HuH-7 (cell line): ENCODE results near the gene AMPD3.

Experiments used
- DNase-seq: peaks from one replicate; pipeline ENCODE4 v3.0.0; 2011; ENCODE audit warnings: low spot score

AMPD3 gene

DNA sequence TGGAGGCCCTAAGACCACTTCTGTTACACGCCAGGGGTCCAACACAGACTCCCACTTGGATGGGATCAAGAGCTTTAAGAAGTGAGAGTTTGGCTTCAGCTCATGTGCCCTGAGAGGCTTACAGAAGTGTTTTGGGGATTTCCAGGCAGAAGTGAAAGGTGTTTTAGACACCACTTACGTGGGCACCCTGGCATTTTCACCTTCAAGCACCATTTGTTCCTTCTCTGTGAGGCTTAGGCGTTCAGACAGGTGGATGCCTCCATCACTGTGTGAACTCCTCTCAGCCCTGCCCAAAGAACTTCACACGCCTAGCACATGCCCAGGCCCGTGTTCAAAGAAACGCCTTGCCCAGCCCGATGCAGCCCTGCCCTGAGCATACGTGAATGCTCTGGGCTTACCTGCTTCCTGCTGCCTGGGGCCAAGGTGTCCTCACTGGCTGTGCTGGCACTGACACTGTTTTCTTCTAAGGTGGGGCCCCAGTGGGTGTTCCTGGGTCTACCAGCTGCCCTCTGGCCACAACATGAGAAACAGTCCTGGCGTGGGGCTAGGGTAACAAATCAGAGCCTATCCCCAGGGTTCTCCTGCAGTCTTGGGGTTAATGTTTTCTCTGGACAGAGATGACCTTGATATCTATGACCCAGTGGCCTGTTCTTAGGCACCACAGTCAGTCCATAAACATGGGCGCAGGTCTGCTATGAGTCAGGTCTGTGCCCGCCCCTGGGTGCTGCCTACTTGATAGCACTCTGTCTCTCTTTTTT lies 34.0 kb downstream of the AMPD3 start:
- no peak for DNase-seq

DNA sequence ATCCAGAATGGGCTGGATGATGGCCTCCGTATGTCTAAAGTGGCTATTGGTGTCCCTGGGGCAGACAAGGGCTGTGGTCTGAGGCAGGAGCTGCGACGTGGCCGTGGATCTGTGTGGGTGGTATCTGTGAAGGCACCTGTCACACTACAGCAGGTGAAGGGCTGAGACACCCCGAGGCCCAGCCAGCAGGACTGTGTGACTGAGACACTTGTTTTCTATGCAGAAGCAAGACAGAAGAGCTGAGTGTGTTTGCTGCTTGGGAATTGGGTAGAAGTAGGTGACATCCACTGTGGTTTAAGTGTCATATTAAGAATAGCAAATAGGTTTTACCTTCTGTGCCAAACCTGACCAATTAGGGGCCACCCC lies 35.0 kb downstream of the AMPD3 start:
- DNase-seq = no peak

GRCh38 chr11:10490398-10491241 lies 35.6 kb downstream of the AMPD3 start:
- no peak for DNase-seq

- no peak for DNase-seq
Observed at GRCh38 chr11:10492084-10492483, 37.0 kb downstream of the AMPD3 start.

DNA sequence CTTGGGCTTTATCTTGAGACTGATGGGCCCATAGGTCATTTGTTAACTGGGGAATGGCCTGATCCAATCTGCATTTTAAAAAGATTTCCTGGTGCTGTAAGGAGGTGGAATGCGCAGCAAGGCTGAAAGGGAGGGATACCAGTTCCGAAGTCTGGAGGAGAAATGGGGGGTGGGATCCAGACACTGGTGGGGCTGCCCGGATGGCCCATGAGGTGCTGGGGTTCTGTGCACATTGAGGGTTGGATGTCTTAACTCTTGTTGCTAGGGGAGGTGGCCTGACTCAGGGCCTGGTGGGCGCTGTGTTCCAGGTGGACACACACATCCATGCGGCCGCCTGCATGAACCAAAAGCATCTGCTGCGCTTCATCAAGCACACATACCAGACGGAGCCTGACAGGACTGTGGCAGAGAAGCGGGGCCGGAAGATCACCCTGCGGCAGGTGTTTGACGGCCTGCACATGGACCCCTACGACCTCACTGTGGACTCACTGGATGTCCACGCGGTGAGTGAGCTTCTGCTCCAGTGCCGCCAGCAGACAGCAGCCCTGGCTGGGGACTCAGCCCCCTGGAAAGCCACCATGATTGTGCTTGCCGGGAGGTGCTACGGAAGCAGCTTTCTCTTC lies 38.1 kb downstream of the AMPD3 start:
- DNase-seq = no peak

GRCh38 chr11:10494636-10495463 lies 39.8 kb downstream of the AMPD3 start:
- DNase-seq = no peak

DNA sequence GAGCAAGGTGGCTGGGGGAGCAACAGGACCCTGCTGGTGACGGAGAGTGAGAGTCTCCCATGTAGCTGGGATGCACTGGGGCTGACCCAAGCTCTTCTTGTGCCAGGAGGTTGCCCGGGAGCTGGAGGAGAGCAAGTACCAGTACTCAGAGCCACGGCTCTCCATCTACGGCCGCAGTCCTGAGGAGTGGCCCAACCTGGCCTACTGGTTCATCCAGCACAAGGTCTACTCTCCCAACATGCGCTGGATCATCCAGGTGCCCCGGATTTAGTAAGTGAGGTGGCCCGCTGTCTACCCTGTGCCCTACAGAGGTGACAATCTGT lies 40.4 kb downstream of the AMPD3 start:
- no peak for DNase-seq

GRCh38 chr11:10496296-10496936 lies 41.4 kb downstream of the AMPD3 start:
- no peak for DNase-seq

- no peak for DNase-seq
Observed at GRCh38 chr11:10497371-10498021, 42.4 kb downstream of the AMPD3 start.

DNA sequence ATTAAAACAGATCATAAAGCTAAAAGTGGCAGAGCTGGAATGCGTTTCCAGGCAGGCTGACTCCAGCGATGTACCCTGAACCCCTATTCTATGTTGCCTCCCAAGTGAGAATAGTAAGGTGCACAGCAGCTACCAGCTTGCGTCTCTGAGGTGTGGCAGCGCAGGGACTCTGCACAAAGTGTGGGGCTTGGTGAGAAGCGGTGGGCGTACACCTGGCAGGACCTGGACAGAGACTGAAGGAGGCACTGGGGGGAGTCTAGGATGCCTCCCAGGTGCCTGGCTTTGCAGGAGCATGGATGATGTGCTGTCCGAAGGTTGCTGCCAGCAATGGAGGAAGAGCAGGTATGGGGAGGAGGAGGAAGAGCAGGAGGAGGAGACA lies 42.9 kb downstream of the AMPD3 start:
- DNase-seq = no peak

- no peak for DNase-seq
Observed at GRCh38 chr11:10498426-10499250, 43.6 kb downstream of the AMPD3 start.

- no peak for DNase-seq
Observed at GRCh38 chr11:10499452-10499851, 44.4 kb downstream of the AMPD3 start.

DNA sequence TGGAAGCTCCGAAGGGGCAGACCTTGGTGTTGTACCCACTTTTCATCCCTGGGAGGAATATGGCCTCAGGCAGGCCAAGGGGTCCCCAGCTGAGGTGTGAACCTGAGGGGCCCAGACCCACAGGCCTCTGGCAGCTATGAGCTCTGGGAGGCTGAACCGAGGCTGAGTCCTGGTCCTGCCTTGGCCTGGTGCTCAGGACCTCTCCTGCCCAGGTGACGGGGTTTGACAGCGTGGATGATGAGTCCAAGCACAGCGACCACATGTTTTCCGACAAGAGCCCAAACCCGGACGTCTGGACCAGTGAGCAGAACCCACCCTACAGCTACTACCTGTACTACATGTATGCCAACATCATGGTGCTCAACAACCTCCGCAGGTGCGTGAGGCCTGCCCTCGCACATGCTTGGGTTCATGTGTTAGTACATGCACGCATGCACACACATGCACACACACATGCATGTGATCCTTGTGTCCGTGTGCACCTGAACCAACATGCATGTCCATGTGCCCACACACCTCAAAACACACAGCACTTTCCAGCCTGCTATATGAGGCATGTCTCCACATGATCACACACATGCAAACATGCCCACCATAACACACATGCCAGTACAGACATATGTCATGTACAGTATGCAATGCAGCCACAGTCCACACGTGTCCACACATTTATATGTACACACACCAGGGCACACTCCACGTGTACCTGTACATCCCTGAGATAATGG lies 45.0 kb downstream of the AMPD3 start:
- DNase-seq = no peak

- no peak for DNase-seq
Observed at GRCh38 chr11:10500757-10501684, 46.0 kb downstream of the AMPD3 start.

GRCh38 chr11:10502065-10502680 lies 47.1 kb downstream of the AMPD3 start:
- no peak for DNase-seq

DNA sequence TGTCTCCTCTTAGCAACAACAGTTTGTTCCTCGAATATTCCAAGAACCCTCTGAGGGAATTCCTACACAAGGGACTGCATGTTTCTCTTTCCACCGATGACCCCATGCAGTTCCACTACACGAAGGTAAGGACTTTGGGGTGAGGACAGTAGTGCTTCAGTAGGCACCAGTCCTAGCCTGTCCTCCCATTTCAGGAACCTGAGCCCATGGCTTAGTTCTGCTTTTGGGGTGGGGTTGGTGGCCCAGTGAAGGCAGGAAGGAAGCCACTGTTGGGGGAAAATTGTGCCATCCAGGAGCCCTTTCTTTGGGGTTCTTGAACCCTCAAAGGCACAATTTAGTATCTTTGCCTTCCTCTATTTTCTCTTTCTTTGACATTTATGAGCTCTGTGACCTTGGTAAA lies 47.7 kb downstream of the AMPD3 start:
- DNase-seq = no peak

DNA sequence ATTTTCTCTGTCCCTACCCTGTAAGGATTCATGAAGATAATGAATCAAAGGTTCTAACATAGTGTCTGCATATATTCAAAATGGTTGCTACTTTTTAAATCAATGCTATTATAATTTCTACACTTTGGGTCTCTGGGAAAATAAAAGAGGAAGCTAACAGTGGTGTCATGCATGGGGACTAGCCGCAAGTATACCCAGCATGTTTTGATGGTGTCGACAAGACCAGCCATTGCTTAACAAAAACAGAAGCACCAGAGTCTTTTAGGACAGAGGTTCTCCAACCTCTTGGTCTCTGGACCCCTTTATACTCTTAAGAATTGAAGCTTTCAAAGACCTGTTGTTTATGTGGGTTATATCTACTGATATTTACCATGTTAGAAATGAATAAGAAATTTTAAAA lies 48.2 kb downstream of the AMPD3 start:
- no peak for DNase-seq
